SHP77 (cell line): ENCODE data around the gene BNC2.

ENCODE experiments used
- DNase-seq, 2 experiments: peaks; one replicate each; lab custom pipeline; 2025; lab: John Stamatoyannopoulos, UW

BNC2 gene

GRCh38 chr9:16368237-16369087 is 502.0 kb downstream of the BNC2 start:
- DNase-seq, result peak; percentile 49 to 52

- DNase-seq, result no peak
These were observed 502.8 kb downstream of the BNC2 start for GRCh38 chr9:16367605-16368231.

GRCh38 chr9:16364347-16364746 is 506.1 kb downstream of the BNC2 start:
- DNase-seq, result no peak

GRCh38 chr9:16363916-16364315 is 506.6 kb downstream of the BNC2 start:
- no peak for DNase-seq

GRCh38 chr9:16363073-16363781 is 507.2 kb downstream of the BNC2 start:
- no peak for DNase-seq

GRCh38 chr9:16361939-16362338 is 508.5 kb downstream of the BNC2 start:
- no peak for DNase-seq

GRCh38 chr9:16361118-16361517 is 509.4 kb downstream of the BNC2 start:
- DNase-seq, result no peak

- DNase-seq, result no peak
These were observed 510.2 kb downstream of the BNC2 start for GRCh38 chr9:16360247-16360646.
